RWPE2 (cell line): ENCODE results near the gene BRME1.
A peak's percentile ranks its signal among the peaks of the same experiment; 100 is the strongest.

Source experiments
- ATAC-seq: fragments of 200-7000 bp; cut with Tn5 transposase; 3 replicates; pipeline ENCODE4 v1.9.1; 2021; ENCODE audit warnings: low read depth
- DNase-seq: peaks from one replicate; pipeline ENCODE4 v3.0.0-alpha.2; 2020; ENCODE audit warnings: low spot score
- H3K27ac ChIP-seq: fragments of 450-650 bp; 2 replicates; pipeline ENCODE4 v1.5.1; 2017; ENCODE audit warnings: mild to moderate bottlenecking; ENCODE audit not compliant: poor library complexity, severe bottlenecking
- H3K27me3 ChIP-seq: fragments of 250-450 bp; sonication (Bioruptor Pico); 2 replicates; pipeline ENCODE4 v1.5.1; 2021; ENCODE audit warnings: mild to moderate bottlenecking, moderate library complexity; ENCODE audit not compliant: insufficient read depth, poor library complexity, severe bottlenecking
- H3K36me3 ChIP-seq: fragments of 250-450 bp; sonication (Bioruptor Pico); 2 replicates; pipeline ENCODE4 v1.5.1; 2020; ENCODE audit warnings: low read depth, mild to moderate bottlenecking, moderate library complexity
- H3K4me1 ChIP-seq: fragments of 250-450 bp; sonication (Bioruptor Pico); 2 replicates; pipeline ENCODE4 v1.5.1; 2021; ENCODE audit warnings: mild to moderate bottlenecking, moderate library complexity; ENCODE audit not compliant: insufficient read depth, poor library complexity, severe bottlenecking
- H3K4me3 ChIP-seq: fragments of 250-450 bp; sonication (Bioruptor Pico); 2 replicates; pipeline ENCODE4 v1.5.1; 2021; ENCODE audit warnings: mild to moderate bottlenecking, moderate library complexity; ENCODE audit not compliant: severe bottlenecking
- H3K9me3 ChIP-seq: fragments of 250-450 bp; sonication (Bioruptor Pico); 2 replicates; pipeline ENCODE4 v1.5.1; 2021; ENCODE audit warnings: mild to moderate bottlenecking, moderate library complexity; ENCODE audit not compliant: severe bottlenecking
- CTCF ChIP-seq: fragments of 450-650 bp; IDR thresholded peaks from one replicate; pipeline ENCODE4 v1.5.1; 2017; ENCODE audit warnings: mild to moderate bottlenecking, moderate library complexity; ENCODE audit not compliant: poor library complexity, severe bottlenecking

The BRME1 gene

DNA sequence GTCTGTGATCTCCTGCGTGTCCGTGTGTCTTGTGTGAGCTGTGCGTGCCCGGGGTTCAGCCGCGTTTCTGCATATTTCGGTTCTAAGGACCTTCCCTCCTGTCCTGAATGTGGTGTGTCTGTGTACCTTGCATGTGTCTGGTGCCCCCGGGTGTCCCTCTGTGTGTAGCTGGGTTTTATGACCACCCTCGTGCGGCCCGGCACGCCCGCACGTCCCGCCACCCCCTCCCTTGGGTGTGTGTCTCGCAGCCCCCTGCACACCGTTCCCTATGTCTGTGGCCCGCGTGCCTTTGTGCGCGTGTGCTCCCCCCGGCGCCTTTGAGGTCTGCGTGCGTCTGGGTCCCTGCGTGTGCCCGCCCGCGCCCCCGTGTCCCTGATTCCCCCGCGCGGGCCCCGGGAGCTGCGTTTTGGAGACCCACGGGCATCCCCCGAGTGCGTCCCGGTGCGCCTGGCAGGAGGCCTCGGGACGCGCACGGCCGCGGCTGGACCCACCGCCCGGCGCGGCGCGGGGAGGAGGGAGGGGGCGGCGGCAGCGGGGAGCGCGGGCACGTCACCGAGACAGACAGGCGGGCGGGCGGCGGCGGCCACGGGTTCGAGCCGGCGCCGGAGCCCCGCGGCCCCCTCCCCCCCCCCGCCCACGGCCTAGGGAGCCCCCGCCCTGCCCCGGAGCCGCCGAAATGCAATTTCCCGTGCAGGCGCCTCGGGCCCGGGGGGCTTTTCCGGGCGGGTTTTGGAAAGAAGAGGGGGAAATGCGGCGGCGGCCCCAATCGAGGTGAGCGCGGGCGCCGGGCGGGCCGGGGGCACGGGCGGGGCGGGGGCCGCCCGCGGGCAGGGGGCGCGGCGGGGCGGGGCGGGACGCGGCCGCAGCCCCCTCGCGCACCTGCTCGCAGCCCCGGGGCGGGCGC, 41.0 kb downstream of the BRME1 start:
- Histone ChIP-seq H3K4me3 (peak overlapping the region; percentile 31), H3K36me3 (no peaks in the 10 kb centered on the region), H3K9me3 (no peaks in the 10 kb centered on the region), H3K27me3 (peaks cover 4% of the 10 kb centered on the region), H3K4me1 (peaks cover 5% of the 10 kb centered on the region), H3K27ac (no peak overlapping the region)
- ATAC-seq (no peak), DNase-seq (peak; percentile 44)
- no peak for TF ChIP-seq CTCF

GRCh38 chr19:13864046-13864666, 41.8 kb downstream of the BRME1 start:
- TF ChIP-seq CTCF, result no peak
- no peaks in the 10 kb centered on the region for H3K9me3 ChIP-seq
- H3K4me3 ChIP-seq, result no peak overlapping the region
- H3K4me1 ChIP-seq, result peaks cover 7% of the 10 kb centered on the region
- DNase-seq (no peak), ATAC-seq (no peak)
- peaks cover 4% of the 10 kb centered on the region for H3K27me3 ChIP-seq
- H3K36me3 ChIP-seq, result no peaks in the 10 kb centered on the region
- H3K27ac ChIP-seq, result no peak overlapping the region

- Histone ChIP-seq H3K9me3 (no peaks in the 10 kb centered on the region), H3K27me3 (peaks cover 4% of the 10 kb centered on the region), H3K27ac (peak overlapping the region; percentile 98), H3K4me3 (peak overlapping the region; percentile 16), H3K36me3 (no peaks in the 10 kb centered on the region), H3K4me1 (peaks cover 12% of the 10 kb centered on the region)
- ATAC-seq (peak; percentile 70), DNase-seq (peak; percentile 89)
- TF ChIP-seq CTCF, result peak; percentile 98
Observed at GRCh38 chr19:13861714-13862531, 44.0 kb downstream of the BRME1 start.

GRCh38 chr19:13861392-13861713, 44.6 kb downstream of the BRME1 start:
- no peaks in the 10 kb centered on the region for H3K9me3 ChIP-seq
- no peak overlapping the region for H3K4me3 ChIP-seq
- ATAC-seq, result no peak
- DNase-seq, result no peak
- H3K27ac ChIP-seq, result peak overlapping the region; percentile 98
- H3K36me3 ChIP-seq, result no peaks in the 10 kb centered on the region
- H3K4me1 ChIP-seq, result peaks cover 12% of the 10 kb centered on the region
- peaks cover 3% of the 10 kb centered on the region for H3K27me3 ChIP-seq
- TF ChIP-seq CTCF, result no peak
